NAMALWA (cell line): Measurements from ENCODE around the gene LIX1.
A peak's percentile ranks its signal among the peaks of the same experiment; 100 is the strongest.

ENCODE experiments used
- DNase-seq: peaks from one replicate; pipeline ENCODE4 v3.0.0-alpha.2; 2015; ENCODE audit warnings: low spot score

Gene LIX1

GRCh38 chr5:97102010-97102470, 40.4 kb downstream of the LIX1 start:
- DNase-seq = no peak

GRCh38 chr5:97101189-97101910, 41.1 kb downstream of the LIX1 start:
- DNase-seq = no peak

GRCh38 chr5:97100476-97100875, 41.9 kb downstream of the LIX1 start:
- no peak for DNase-seq

- no peak for DNase-seq
Measured at GRCh38 chr5:97098922-97099321, 43.5 kb downstream of the LIX1 start.

- no peak for DNase-seq
Measured at GRCh38 chr5:97097326-97098230, 44.8 kb downstream of the LIX1 start.

GRCh38 chr5:97096846-97097245, 45.6 kb downstream of the LIX1 start:
- DNase-seq = no peak

GRCh38 chr5:97096191-97096590, 46.2 kb downstream of the LIX1 start:
- DNase-seq = no peak

GRCh38 chr5:97095318-97095732, 47.1 kb downstream of the LIX1 start:
- DNase-seq = no peak

- no peak for DNase-seq
Measured at GRCh38 chr5:97094579-97095317, 47.7 kb downstream of the LIX1 start.

GRCh38 chr5:97093193-97093592, 49.2 kb downstream of the LIX1 start:
- DNase-seq = no peak

- DNase-seq = no peak
Measured at GRCh38 chr5:97090944-97091343, 51.5 kb downstream of the LIX1 start.

- DNase-seq = no peak
Measured at GRCh38 chr5:97089149-97089801, 53.1 kb downstream of the LIX1 start.

- DNase-seq = no peak
Measured at GRCh38 chr5:97088774-97089148, 53.6 kb downstream of the LIX1 start.

GRCh38 chr5:97087138-97087537, 55.3 kb downstream of the LIX1 start:
- DNase-seq = no peak

GRCh38 chr5:97085459-97086181, 56.8 kb downstream of the LIX1 start:
- DNase-seq = no peak

- DNase-seq = peak; percentile 7
Measured at GRCh38 chr5:97084782-97085458, 57.5 kb downstream of the LIX1 start.

GRCh38 chr5:97078958-97079743, 63.3 kb downstream of the LIX1 start:
- no peak for DNase-seq

GRCh38 chr5:97077246-97077645, 65.2 kb downstream of the LIX1 start:
- DNase-seq = no peak

- DNase-seq = no peak
Measured at GRCh38 chr5:97076098-97076497, 66.3 kb downstream of the LIX1 start.

GRCh38 chr5:97075649-97076048, 66.8 kb downstream of the LIX1 start:
- no peak for DNase-seq
